Measurements from ENCODE around the gene CCDC184.
"Not testable (repeated sequence)": the region's sequence is repeated elsewhere in the genome, so short reads cannot be mapped to it uniquely, and the experiment has no call there.

CCDC184 gene

GRCh38 chr12:48216785-48217184 lies 33.3 kb downstream of the CCDC184 start:
- DNase-seq, result no peak

GRCh38 chr12:48219631-48220030 lies 36.2 kb downstream of the CCDC184 start:
- no peak for DNase-seq

- DNase-seq, result no peak
Measured at GRCh38 chr12:48220701-48221100, 37.3 kb downstream of the CCDC184 start.

GRCh38 chr12:48221645-48222044 lies 38.2 kb downstream of the CCDC184 start:
- no peak for DNase-seq

GRCh38 chr12:48224533-48224932 lies 41.1 kb downstream of the CCDC184 start:
- DNase-seq, result not testable (repeated sequence)

GRCh38 chr12:48231169-48231958 lies 47.9 kb downstream of the CCDC184 start:
- not testable (repeated sequence) for DNase-seq

Measured in effector CD8-positive, alpha-beta T cell (primary cell).